GM18951 (cell line): Measurements from ENCODE around the gene DAND5.
"Not testable (repeated sequence)": the region's sequence is repeated elsewhere in the genome, so short reads cannot be mapped to it uniquely, and the experiment has no call there.

Experiments
- POLR2A ChIP-seq: IDR thresholded peaks from 4 replicates; pipeline ENCODE4 v1.6.1; 2011; ENCODE audit warnings: mild to moderate bottlenecking; ENCODE audit not compliant: insufficient read length, insufficient read depth; ENCODE audit errors: extremely low read depth
- in situ Hi-C: fragments of 300-500 bp; cut with MboI; formaldehyde crosslinking; loops from one replicate; pipeline ENCODE4 v1.12.0; 2022; ENCODE audit warnings: low sequenced_read_pairs, mixed read lengths, inconsistent platforms; ENCODE audit not compliant: unreplicated experiment

Gene DAND5

GRCh38 chr19:12948612-12949362 lies 20.6 kb upstream of the DAND5 start:
- in situ Hi-C loops: no loop called here
- no peak for TF ChIP-seq POLR2A

- in situ Hi-C loops: no loop called here
Measured at GRCh38 chr19:12949363-12950283, 19.8 kb upstream of the DAND5 start.

GRCh38 chr19:12952050-12952449 lies 17.3 kb upstream of the DAND5 start:
- in situ Hi-C loops: not testable (repeated sequence)

More at GRCh38 chr19:12949363-12950283, 19.8 kb upstream of the DAND5 start:
- no peak for TF ChIP-seq POLR2A

GRCh38 chr19:12952488-12953137 lies 16.8 kb upstream of the DAND5 start:
- in situ Hi-C loops: no loop called here
- TF ChIP-seq POLR2A: no peak

GRCh38 chr19:12953138-12953798 lies 16.1 kb upstream of the DAND5 start:
- in situ Hi-C loops: no loop called here
- no peak for TF ChIP-seq POLR2A

- no peak for TF ChIP-seq POLR2A
- in situ Hi-C loops: no loop called here
Measured at GRCh38 chr19:12953799-12954611, 15.4 kb upstream of the DAND5 start.

- TF ChIP-seq POLR2A: no peak
- in situ Hi-C loops: no loop called here
Measured at GRCh38 chr19:12954612-12954962, 14.8 kb upstream of the DAND5 start.

GRCh38 chr19:12955575-12955974 lies 13.8 kb upstream of the DAND5 start:
- in situ Hi-C loops: not testable (repeated sequence)

GRCh38 chr19:12955996-12956395 lies 13.4 kb upstream of the DAND5 start:
- in situ Hi-C loops: no loop called here
- TF ChIP-seq POLR2A: no peak

- TF ChIP-seq POLR2A: peak; percentile 97
- in situ Hi-C loops: no loop called here
Measured at GRCh38 chr19:12956446-12957388, 12.7 kb upstream of the DAND5 start, which contains the start of gene GADD45GIP1. Gene GADD45GIP1, minus strand, starts transcription at chr19:12957223. Its CDS starts 11 bp downstream, at chr19:12957212.

GRCh38 chr19:12957389-12957952 lies 11.9 kb upstream of the DAND5 start:
- in situ Hi-C loops: not testable (repeated sequence)

- in situ Hi-C loops: no loop called here
- TF ChIP-seq POLR2A: no peak
Measured at GRCh38 chr19:12959481-12959880, 9.9 kb upstream of the DAND5 start.
